Glomerular endothelial cell (primary cell): ENCODE measurements around the gene CTNND2. TPM values are rescaled to one million over a fixed set of nuclear protein-coding genes. Genes with fewer than 3 reads are reported as not detected.

ENCODE experiments used
- DNase-seq: peaks from one replicate; pipeline ENCODE4 v3.0.0-alpha.2; 2011; ENCODE audit warnings: low read depth, low spot score; ENCODE audit errors: extremely low read depth
- total RNA-seq: library from RNA; depleted of rRNA; stranded (reverse); fragments of >200 nt; gene quantifications from 2 replicates; pipeline ENCODE4 v1.2.3, GENCODE V29; 2015

Gene CTNND2
- total RNA-seq, 1 donor from 2014 or later: not detected

GRCh38 chr5:11790201-11790600 is 114.0 kb downstream of the CTNND2 start:
- DNase-seq: no peak

GRCh38 chr5:11785771-11786352 is 118.4 kb downstream of the CTNND2 start:
- DNase-seq: no peak

GRCh38 chr5:11780641-11781345 is 123.5 kb downstream of the CTNND2 start:
- DNase-seq: no peak

GRCh38 chr5:11777096-11777495 is 127.2 kb downstream of the CTNND2 start:
- no peak for DNase-seq

GRCh38 chr5:11770310-11770709 is 133.9 kb downstream of the CTNND2 start:
- no peak for DNase-seq

- DNase-seq: no peak
These were observed 143.2 kb downstream of the CTNND2 start for GRCh38 chr5:11760934-11761603.

- DNase-seq: no peak
These were observed 145.9 kb downstream of the CTNND2 start for GRCh38 chr5:11758321-11758720.

- no peak for DNase-seq
These were observed 146.6 kb downstream of the CTNND2 start for GRCh38 chr5:11757661-11758060.

- DNase-seq: no peak
These were observed 167.2 kb downstream of the CTNND2 start for GRCh38 chr5:11737010-11737409.

GRCh38 chr5:11734369-11734768 is 169.9 kb downstream of the CTNND2 start:
- DNase-seq: no peak

- no peak for DNase-seq
These were observed 170.4 kb downstream of the CTNND2 start for GRCh38 chr5:11733840-11734192.

GRCh38 chr5:11733185-11733839 is 170.9 kb downstream of the CTNND2 start:
- DNase-seq: no peak

GRCh38 chr5:11724940-11725339 is 179.3 kb downstream of the CTNND2 start:
- no peak for DNase-seq

- no peak for DNase-seq
These were observed 184.3 kb downstream of the CTNND2 start for GRCh38 chr5:11719888-11720481.

GRCh38 chr5:11715461-11716196 is 188.6 kb downstream of the CTNND2 start:
- DNase-seq: no peak

GRCh38 chr5:11711932-11712331 is 192.3 kb downstream of the CTNND2 start:
- DNase-seq: no peak

- DNase-seq: no peak
These were observed 195.2 kb downstream of the CTNND2 start for GRCh38 chr5:11709021-11709420.

- no peak for DNase-seq
These were observed 199.3 kb downstream of the CTNND2 start for GRCh38 chr5:11704916-11705315.

- DNase-seq: no peak
These were observed 203.9 kb downstream of the CTNND2 start for GRCh38 chr5:11700391-11700790.

GRCh38 chr5:11692636-11693035 is 211.6 kb downstream of the CTNND2 start:
- no peak for DNase-seq

- DNase-seq: no peak
These were observed 216.7 kb downstream of the CTNND2 start for GRCh38 chr5:11687498-11687897.
